ENCODE data around the gene TULP4.
A peak's percentile ranks its signal among the peaks of the same experiment; 100 is the strongest.

Gene TULP4

GRCh38 chr6:158457616-158458278 lies 145.5 kb downstream of the TULP4 start:
- H3K9me3 ChIP-seq (ENCODE audit: control insufficient read depth, insufficient read depth, low read depth, low read length): no peaks in the 10 kb centered on the region
- POLR2A ChIA-PET: no interaction called here
- TF ChIP-seq ZNF404 (tag by site-specific recombination; IDR thresholded peaks at IDR 0.05): no peak
- no peak overlapping the region for H3K4me3 ChIP-seq (ENCODE audit: low read depth, low read length)
- H3K36me3 ChIP-seq (ENCODE audit: control insufficient read depth in 2 of 2, insufficient read depth in 1 of 2, low read length in 2 of 2): peaks cover 0 to 7% of the 10 kb centered on the region in 2 experiments; a peak in 2 of 3 replicates
- H3K4me1 ChIP-seq (ENCODE audit: control insufficient read depth, insufficient read depth, low read length): peaks cover 7% of the 10 kb centered on the region; the same call in 1 of the 2 replicates
- CTCF ChIA-PET: no interaction called here
- no peak overlapping the region for H3K27ac ChIP-seq (ENCODE audit: extremely low read depth, low read depth, low read length)

- H3K27ac ChIP-seq (ENCODE audit: extremely low read depth, low read depth, low read length): no peak overlapping the region
- TF ChIP-seq SP3 (tag by site-specific recombination; IDR thresholded peaks at IDR 0.05) (no peak), ZNF549 (tag by site-specific recombination; IDR thresholded peaks at IDR 0.05) (no peak), ZNF391 (tag by site-specific recombination; IDR thresholded peaks at IDR 0.05; ENCODE audit: borderline replicate concordance, low read depth) (no peak), ZBTB6 (tag by site-specific recombination; IDR thresholded peaks at IDR 0.05) (no peak), ZNF114 (tag by site-specific recombination; IDR thresholded peaks at IDR 0.05) (no peak), FEZF1 (tag by site-specific recombination; IDR thresholded peaks at IDR 0.05) (no peak), GLI2 (tag by site-specific recombination; IDR thresholded peaks at IDR 0.05; ENCODE audit: borderline replicate concordance, low read depth) (no peak), KLF1 (tag by site-specific recombination; IDR thresholded peaks at IDR 0.05) (no peak), ZNF404 (tag by site-specific recombination; IDR thresholded peaks at IDR 0.05) (no peak), SP2 (tag by site-specific recombination; IDR thresholded peaks at IDR 0.05) (no peak)
- H3K36me3 ChIP-seq (ENCODE audit: control insufficient read depth in 2 of 2, insufficient read depth in 1 of 2, low read length in 2 of 2): peaks cover 0 to 11% of the 10 kb centered on the region in 2 experiments; a peak in 2 of 3 replicates
- no peak overlapping the region for H3K4me3 ChIP-seq (ENCODE audit: low read depth, low read length)
- H3K4me1 ChIP-seq (ENCODE audit: control insufficient read depth, insufficient read depth, low read length): peaks cover 7% of the 10 kb centered on the region; the same call in 1 of the 2 replicates
- no peaks in the 10 kb centered on the region for H3K9me3 ChIP-seq (ENCODE audit: control insufficient read depth, insufficient read depth, low read depth, low read length)
- ChIA-PET CTCF (interaction anchor here (0.6 to 1.4 kb wide), 2 partner anchors 17 to 239 kb away, joined by 3 to 6 read pairs; no protein-coding TSS in a partner anchor), POLR2A (no interaction called here)
Measured at GRCh38 chr6:158459726-158460125, 147.5 kb downstream of the TULP4 start.

- peaks cover 7% of the 10 kb centered on the region; the same call in 1 of the 2 replicates for H3K4me1 ChIP-seq (ENCODE audit: control insufficient read depth, insufficient read depth, low read length)
- ChIA-PET POLR2A (no interaction called here), CTCF (interaction anchor here (0.6 to 1.4 kb wide), 2 partner anchors 240 to 255 kb away, joined by 3 to 6 read pairs; no protein-coding TSS in a partner anchor)
- TF ChIP-seq ZNF140 (tag by site-specific recombination; IDR thresholded peaks at IDR 0.05) (no peak), FEZF1 (tag by site-specific recombination; IDR thresholded peaks at IDR 0.05) (peak; percentile 89), PRDM6 (tag by site-specific recombination; IDR thresholded peaks at IDR 0.05) (peak; percentile 63), ZBTB8A (tag by site-specific recombination; IDR thresholded peaks at IDR 0.05) (peak; percentile 28; the same call in 1 of the 2 replicates)
- no peak overlapping the region for H3K4me3 ChIP-seq (ENCODE audit: low read depth, low read length)
- no peaks in the 10 kb centered on the region for H3K9me3 ChIP-seq (ENCODE audit: control insufficient read depth, insufficient read depth, low read depth, low read length)
- H3K27ac ChIP-seq (ENCODE audit: extremely low read depth, low read depth, low read length): no peak overlapping the region
- H3K36me3 ChIP-seq (ENCODE audit: control insufficient read depth in 2 of 2, insufficient read depth in 1 of 2, low read length in 2 of 2): peaks cover 0 to 11% of the 10 kb centered on the region in 2 experiments; a peak in 2 of 3 replicates
Measured at GRCh38 chr6:158460602-158461169, 148.4 kb downstream of the TULP4 start.

GRCh38 chr6:158461954-158462353 lies 149.7 kb downstream of the TULP4 start:
- Histone ChIP-seq H3K9me3 (ENCODE audit: control insufficient read depth, insufficient read depth, low read depth, low read length) (no peaks in the 10 kb centered on the region), H3K36me3 (ENCODE audit: control insufficient read depth in 2 of 2, insufficient read depth in 1 of 2, low read length in 2 of 2) (peaks cover 0 to 15% of the 10 kb centered on the region in 2 experiments; a peak in 2 of 3 replicates), H3K4me1 (ENCODE audit: control insufficient read depth, insufficient read depth, low read length) (peaks cover 7% of the 10 kb centered on the region; the same call in 1 of the 2 replicates), H3K27ac (ENCODE audit: extremely low read depth, low read depth, low read length) (no peak overlapping the region), H3K4me3 (ENCODE audit: low read depth, low read length) (no peak overlapping the region)
- ChIA-PET POLR2A (no interaction called here), CTCF (interaction anchor here (0.5 to 0.9 kb wide), 3 partner anchors 12 to 437 kb away, joined by 3 to 6 read pairs (median 5); no protein-coding TSS in a partner anchor)
- no peak for TF ChIP-seq ZNF561 (tag by site-specific recombination; IDR thresholded peaks at IDR 0.05; ENCODE audit: borderline replicate concordance)
- TF ChIP-seq ZNF366 (tag by site-specific recombination; conservative IDR thresholded peaks at IDR 0.05): no peak
- no peak for TF ChIP-seq BCL6B (tag by site-specific recombination; IDR thresholded peaks at IDR 0.05)
- no peak for TF ChIP-seq ZFHX2 (tag by site-specific recombination; conservative IDR thresholded peaks at IDR 0.05)
- TF ChIP-seq REST (tag by site-specific recombination; IDR thresholded peaks at IDR 0.05): no peak
- TF ChIP-seq ZNF701 (tag by site-specific recombination; IDR thresholded peaks at IDR 0.05): no peak

Data from HEK293 (cell line).